Activated CD8-positive, alpha-beta memory T cell treated with anti-CD3 and anti-CD28 coated beads for 24 hours (primary cell): ENCODE measurements around the gene AGT.

ENCODE experiments used
- DNase-seq: peaks from one replicate; pipeline ENCODE4 v3.0.0-alpha.2; 2020

Gene AGT

GRCh38 chr1:230713915-230714764, at the start of gene AGT:
TSS of gene AGT (minus strand) at chr1:230714122. CDS start at chr1:230710823, 3,299 bp downstream.
- DNase-seq, result no peak

- DNase-seq, result no peak
Observed at GRCh38 chr1:230761443-230762167, 47.7 kb upstream of the AGT start.

GRCh38 chr1:230760360-230760827, 46.5 kb upstream of the AGT start:
- DNase-seq, result no peak

GRCh38 chr1:230759369-230760065, 45.6 kb upstream of the AGT start:
- no peak for DNase-seq

- DNase-seq, result no peak
Observed at GRCh38 chr1:230758709-230759368, 44.9 kb upstream of the AGT start.

GRCh38 chr1:230757856-230758708, 44.2 kb upstream of the AGT start:
- DNase-seq, result no peak

GRCh38 chr1:230754796-230755195, 40.9 kb upstream of the AGT start:
- DNase-seq, result no peak

GRCh38 chr1:230753586-230754251, 39.8 kb upstream of the AGT start:
- no peak for DNase-seq

GRCh38 chr1:230753191-230753585, 39.3 kb upstream of the AGT start:
- DNase-seq, result no peak

- no peak for DNase-seq
Observed at GRCh38 chr1:230752407-230752806, 38.5 kb upstream of the AGT start.

GRCh38 chr1:230750986-230751625, 37.2 kb upstream of the AGT start:
- DNase-seq, result no peak

GRCh38 chr1:230750576-230750975, 36.7 kb upstream of the AGT start:
- DNase-seq, result no peak

- DNase-seq, result no peak
Observed at GRCh38 chr1:230749635-230750034, 35.7 kb upstream of the AGT start.

GRCh38 chr1:230749150-230749549, 35.2 kb upstream of the AGT start:
- no peak for DNase-seq

GRCh38 chr1:230747890-230748800, 34.2 kb upstream of the AGT start:
- DNase-seq, result no peak

GRCh38 chr1:230747127-230747730, 33.3 kb upstream of the AGT start, which contains the start of gene CAPN9:
TSS of gene CAPN9 (plus strand) at chr1:230747388. CDS start at chr1:230747497, 109 bp downstream.
- DNase-seq, result no peak

- no peak for DNase-seq
Observed at GRCh38 chr1:230746617-230747016, 32.7 kb upstream of the AGT start.

GRCh38 chr1:230745071-230745470, 31.1 kb upstream of the AGT start:
- no peak for DNase-seq

GRCh38 chr1:230744382-230744781, 30.5 kb upstream of the AGT start:
- no peak for DNase-seq
